Mucosa of gallbladder (tissue), 1 donor: Measurements from ENCODE around the gene IP6K2. TPM values are rescaled to one million over a fixed set of nuclear protein-coding genes. Genes with fewer than 3 reads are reported as not detected.
"Not testable (repeated sequence)": the region's sequence is repeated elsewhere in the genome, so short reads cannot be mapped to it uniquely, and the experiment has no call there.

Source experiments
- DNase-seq: peaks from one replicate; pipeline ENCODE4 v3.0.0-alpha.2; 2020; ENCODE audit warnings: low spot score
- total RNA-seq: library from RNA; stranded (reverse); gene quantifications from one replicate; pipeline ENCODE4 v1.2.1, GENCODE V29; 2021
- donor health status: DM: no; HTN: no; CAD: no.

Gene IP6K2, protein sequence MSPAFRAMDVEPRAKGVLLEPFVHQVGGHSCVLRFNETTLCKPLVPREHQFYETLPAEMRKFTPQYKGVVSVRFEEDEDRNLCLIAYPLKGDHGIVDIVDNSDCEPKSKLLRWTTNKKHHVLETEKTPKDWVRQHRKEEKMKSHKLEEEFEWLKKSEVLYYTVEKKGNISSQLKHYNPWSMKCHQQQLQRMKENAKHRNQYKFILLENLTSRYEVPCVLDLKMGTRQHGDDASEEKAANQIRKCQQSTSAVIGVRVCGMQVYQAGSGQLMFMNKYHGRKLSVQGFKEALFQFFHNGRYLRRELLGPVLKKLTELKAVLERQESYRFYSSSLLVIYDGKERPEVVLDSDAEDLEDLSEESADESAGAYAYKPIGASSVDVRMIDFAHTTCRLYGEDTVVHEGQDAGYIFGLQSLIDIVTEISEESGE
- total RNA-seq, result 98.3 TPM

DNA sequence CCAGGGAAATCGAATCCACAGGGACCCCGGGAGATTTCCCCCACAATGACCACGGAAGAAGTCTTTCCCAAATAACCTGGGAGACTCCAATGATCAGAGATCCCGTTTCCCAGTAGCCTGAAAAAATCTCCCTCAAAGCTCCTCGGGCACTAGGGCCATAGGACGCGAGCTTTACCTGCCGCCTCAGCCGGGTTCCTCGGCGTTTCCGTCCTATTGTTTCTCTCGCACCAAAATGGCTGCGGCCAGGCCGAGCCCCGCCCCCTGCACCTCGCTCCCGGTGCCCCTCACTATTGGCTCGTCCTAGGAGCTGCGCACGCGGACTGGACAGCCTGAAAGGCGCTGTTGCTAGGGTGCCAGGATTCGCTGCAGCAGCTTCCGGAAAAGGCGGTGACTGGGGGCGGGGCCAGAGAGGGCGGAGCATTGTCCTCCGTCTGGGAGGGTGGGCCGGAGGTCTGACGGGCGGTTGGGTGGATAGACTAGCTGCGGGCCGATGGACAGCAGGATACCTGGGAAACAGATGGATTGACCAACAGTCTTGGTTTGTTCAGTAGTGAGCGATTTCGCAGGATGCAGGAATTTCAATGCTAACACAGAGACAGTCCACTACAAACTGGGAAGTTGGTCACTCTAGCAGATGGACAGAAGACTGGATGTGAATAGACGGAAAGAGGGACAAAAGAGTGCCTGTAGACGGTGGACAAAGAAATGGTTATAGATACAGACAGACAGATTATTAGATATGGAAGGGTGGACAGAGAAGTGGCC is at the start of gene IP6K2:
Gene IP6K2 (minus strand): TSS at position 240 of the 765 bp plus-strand sequence. CDS start 21,930 bp downstream, outside the sequence.
- peak; percentile 99 for DNase-seq

DNA sequence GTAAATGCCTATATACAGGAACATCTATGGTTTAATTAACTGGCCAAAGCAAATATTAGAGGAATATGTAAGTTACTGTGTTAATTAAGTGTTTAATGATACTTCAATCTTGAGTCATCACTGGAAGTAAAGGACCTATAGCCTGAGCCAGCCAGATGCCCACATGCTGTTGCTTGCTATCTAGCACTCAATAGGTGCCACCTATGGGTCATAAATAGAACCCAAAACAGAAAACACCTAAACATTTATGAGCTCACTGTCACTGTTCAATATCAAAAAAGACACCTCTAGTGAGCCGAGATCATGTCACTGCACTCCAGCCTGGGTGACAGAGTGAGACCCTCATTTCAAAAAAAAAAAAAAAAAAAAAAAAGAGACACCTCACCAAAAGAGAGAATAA is 48.4 kb upstream of the IP6K2 start:
- DNase-seq, result no peak

DNA sequence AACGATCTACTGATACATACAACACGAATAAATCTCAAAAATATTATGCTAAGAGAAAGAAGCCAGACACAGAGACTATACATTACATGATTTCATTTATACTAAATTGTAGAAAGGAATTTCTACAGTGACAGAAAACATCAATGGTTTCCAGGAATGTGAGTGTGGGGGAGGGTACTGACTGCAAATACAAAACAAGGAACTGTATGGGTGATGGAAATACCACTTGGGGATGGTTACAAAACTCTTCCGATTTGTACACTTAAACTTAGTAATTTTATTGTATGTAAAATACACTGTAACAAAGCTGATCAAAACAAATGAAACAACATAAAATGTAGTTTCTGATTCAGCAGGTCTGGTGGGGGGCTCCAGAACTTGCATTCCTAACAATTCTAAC is 45.8 kb upstream of the IP6K2 start:
- no peak for DNase-seq

DNA sequence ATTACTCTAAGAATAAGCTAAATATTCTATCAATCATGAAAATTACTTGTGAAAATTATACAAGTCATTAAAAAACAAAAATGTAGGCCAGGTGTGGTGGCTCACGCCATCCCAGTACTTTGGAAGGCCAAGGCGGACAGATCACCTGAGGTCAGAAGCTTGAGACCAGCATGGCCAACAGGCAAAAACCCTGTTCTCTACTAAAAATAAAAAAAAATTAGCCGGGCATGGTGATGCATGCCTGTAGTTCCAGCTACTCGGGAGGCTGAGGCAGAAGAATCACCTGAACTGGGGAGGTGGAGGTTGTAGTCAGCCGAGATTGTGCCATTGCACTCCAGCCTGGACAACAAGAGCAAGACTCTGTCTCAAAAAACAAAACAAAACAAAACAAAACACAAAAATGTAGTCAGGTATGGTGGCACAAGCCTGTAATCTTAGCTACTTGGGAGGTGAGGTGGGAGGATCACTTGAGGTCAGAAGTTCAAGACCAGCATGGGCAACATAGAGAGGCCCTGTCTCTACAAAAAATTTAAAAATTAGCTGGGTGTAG is 43.0 kb upstream of the IP6K2 start:
- DNase-seq, result not testable (repeated sequence)

DNA sequence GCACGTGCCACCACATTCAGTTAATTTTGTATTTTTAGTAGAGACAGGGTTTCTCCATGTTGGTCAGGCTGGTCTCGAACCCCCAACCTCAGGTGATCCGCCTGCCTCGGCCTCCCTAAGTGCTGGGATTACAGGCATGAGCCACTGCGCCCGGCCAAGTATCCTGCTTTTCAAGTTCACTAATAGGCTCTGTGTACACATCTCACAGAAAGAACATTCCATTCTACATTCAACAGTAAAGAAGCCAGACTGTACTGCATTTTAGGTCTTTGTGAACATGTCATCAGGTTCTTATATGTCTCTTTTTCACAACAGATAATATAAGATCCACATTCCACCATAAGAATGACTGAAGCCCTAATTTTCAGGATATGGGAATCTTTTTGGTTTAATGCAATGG is 42.5 kb upstream of the IP6K2 start:
- not testable (repeated sequence) for DNase-seq

DNA sequence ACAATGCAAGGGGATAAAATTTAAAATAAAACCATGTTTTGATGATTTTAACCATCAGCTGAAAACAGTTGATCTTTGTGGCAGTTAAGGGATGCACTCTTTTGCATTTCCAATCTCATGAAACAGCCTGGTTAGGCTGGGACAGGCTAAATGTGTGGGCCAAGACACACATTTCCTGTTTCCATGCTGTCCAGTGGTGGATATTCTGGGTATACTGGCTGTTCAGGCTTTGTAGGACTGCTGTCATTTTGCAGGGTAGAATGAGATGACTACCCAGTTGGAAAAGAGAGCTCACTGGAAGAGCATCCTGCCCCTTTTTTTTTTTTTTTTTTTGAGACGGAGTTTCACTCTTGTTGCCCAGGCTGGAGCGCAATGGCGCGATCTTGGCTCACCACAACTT is 42.0 kb upstream of the IP6K2 start:
- DNase-seq, result no peak

DNA sequence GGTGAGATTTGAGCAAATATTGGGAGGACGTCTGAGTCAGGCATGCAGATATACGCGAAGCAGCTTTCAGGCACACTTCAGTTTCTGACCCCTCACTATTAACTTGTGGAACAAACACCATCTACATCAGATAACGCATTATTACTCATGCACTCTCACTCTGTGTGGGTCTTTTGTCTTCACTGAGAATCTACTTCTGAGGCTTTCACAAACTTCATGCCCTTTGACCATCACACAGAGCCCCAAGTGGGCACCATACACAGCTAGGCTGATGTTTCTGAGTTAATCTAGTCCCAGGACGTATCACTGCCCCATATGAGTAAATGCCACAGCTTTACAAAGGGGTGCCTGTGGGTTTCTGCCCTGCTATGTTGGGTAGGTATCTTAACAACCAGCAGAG is 39.6 kb upstream of the IP6K2 start:
- DNase-seq, result no peak

DNA sequence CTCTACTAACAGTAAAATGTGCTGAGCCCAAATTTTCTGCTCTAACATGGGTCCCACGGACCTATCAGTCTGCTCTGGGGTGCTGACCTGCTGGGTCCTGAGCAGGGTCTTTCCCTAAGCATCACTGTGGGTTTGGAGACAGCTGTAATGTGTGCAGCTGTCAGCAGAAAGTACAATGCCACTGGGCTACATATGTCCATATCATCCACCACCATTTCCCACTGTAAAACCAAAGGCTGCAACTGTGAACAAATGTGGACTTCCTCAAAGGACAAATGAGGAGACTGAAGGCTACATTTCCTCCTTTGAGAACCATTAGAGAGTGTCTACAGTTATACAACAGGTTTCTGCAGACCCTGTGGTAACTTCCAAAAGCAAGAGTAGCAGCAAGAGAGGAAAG is 33.8 kb upstream of the IP6K2 start:
- no peak for DNase-seq

DNA sequence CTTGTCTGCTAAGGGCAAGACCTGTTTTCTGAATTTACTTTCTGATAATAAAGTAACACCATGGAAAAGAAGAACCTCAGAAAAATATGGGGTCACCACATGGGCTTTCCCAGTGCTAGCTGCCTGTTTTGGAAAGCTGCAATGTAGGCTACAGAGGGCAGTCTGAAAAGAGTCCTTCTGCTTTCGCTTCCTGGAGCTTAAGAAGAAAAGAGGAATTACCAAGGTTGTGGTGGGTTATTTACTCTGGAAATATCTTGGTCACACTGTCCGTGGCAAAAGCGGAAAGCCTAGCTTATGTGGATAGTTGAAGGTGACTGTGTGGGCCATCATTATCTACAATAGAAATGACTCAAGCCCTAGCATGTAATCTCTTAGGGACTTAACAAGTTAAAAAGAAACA is 31.7 kb upstream of the IP6K2 start:
- no peak for DNase-seq

DNA sequence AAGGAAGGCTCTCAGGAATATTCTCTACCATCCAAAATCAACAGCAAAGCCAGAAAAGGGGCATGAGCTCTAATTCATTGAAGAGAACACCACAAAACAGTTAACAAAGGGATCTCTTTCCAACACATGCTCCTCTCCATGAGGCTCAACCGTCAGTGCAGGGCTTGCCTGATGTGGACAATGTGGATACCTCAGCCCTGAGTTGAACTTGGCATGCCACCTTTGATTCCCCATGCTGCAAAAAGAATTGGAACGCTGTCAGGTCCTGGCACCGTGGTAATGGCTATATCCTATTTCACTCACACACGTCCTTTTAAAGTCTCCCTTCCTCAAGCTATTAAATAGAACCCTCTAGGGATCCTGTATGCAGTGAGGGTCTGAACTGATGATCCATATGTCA is 30.7 kb upstream of the IP6K2 start:
- DNase-seq, result no peak

DNA sequence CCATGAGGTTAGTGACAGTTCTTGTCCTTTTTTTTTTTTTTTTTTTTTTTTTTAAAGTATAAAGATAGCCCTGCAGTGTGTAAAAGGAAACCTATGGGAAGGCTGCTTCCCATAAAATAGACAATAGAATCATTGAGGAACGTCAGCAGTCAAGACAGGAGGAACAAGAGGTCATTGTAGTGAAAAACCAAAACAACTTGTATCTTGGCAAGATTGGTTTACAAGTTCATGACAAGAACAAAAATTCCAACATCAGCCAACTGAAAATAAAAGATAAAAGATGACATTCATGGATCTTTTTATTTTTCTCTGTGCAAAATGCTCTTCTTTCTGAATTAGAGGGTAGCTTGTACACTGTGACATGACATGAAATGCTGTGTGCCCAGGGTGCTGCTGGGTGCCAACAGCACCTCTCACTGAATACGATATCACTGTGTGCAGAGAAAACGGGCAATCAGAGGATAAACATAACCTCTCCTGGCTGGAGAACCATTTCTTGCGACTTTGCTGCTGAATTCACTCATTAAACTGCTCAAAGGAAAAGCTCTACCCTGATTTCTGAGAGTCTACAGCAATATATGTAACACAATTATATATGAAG is 30.1 kb upstream of the IP6K2 start:
- no peak for DNase-seq

DNA sequence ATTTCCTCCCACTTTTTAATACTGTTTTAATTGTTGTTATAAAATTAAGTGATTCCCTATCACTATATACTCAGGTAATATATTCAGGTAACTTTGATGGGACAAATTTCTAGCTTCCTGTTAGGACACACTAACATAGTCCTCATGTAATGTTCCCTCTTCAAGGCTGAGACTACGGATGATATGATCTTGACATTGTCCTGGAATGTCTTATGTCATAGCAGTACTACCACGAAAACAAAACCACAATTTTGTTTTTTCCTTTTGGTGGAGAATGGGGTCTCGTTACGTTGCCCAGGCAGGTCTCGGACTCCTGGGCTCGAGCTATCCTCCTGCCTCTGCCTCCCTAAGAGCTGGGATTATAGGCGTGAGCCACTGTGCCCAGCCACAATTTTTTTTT is 26.8 kb upstream of the IP6K2 start:
- no peak for DNase-seq

DNA sequence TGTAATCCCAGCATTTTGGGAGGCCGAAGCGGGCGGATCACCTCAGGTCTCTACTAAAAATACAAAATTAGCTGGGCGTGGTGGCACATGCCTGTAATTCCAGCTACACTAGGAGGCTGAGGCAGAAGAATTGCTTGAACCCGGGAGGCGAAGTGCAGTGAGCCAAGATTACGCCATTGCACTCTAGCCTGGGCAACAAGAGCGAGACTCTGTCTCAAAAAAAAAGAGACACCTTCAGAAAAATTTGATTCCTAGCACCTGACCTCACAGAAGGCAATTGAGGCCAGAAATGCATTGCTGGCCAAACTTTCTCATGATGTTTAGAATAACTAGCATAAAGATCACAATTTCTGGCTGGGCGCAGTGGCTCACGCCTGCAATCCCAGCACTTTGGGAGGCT is 24.2 kb upstream of the IP6K2 start:
- not testable (repeated sequence) for DNase-seq

DNA sequence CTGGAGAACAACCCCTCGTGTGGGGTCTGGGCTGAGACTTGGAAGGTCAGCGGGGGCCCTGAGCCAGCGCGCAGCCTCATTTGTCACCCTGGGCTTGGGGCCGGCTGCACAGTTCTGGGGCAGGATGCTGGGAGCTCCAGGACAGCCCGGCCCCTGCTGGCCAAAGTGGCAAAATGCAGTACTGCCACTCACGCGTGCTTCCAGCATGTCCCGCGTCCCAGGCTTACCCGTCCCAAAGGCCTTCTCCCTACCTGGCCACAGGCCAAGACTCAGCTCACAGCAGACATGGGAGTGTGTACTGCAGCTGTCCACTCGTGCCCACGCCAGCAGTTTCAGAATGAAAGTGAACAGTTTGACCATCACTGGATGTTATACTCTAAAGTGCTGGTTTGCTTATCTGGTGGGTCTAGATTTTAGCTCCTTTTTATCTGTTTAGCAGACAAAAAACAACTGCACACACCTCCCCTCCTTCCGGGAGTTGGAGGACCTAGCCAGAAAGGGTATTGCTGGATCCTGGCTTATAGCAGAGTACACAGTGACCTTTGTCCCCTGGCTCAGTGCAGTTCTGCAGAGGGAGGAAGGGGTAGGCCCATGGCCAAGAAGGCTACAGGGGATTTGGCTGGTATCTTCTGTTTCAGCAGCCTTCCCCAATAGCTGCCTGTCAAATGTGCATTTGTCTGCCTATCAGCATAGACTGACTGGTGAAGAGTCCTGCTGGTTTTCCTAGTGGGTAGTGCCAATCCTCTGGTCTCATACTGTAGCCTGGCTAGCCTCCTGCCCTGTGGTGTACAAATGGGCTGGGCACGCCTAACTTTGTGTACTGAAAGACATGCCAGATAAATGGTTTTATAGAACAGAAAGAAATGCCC is 23.2 kb upstream of the IP6K2 start:
- peak; percentile 87 for DNase-seq

DNA sequence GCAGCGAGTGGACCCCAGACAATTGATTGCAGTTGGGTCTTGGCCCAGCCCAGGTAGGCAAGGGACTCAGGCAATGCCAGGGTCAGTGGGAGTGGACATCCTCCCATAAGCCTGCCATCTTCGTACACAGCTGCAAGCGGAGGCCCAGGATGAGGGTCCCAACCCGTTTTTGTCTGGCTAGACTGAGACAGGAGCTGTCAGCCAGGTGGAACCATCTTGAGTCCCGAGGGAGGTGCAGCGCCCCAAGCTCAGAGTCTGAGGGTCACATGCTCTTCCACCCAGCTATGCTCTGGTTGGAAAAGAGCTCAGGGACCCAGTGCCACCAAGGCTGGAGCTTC is 22.6 kb upstream of the IP6K2 start:
- no peak for DNase-seq

DNA sequence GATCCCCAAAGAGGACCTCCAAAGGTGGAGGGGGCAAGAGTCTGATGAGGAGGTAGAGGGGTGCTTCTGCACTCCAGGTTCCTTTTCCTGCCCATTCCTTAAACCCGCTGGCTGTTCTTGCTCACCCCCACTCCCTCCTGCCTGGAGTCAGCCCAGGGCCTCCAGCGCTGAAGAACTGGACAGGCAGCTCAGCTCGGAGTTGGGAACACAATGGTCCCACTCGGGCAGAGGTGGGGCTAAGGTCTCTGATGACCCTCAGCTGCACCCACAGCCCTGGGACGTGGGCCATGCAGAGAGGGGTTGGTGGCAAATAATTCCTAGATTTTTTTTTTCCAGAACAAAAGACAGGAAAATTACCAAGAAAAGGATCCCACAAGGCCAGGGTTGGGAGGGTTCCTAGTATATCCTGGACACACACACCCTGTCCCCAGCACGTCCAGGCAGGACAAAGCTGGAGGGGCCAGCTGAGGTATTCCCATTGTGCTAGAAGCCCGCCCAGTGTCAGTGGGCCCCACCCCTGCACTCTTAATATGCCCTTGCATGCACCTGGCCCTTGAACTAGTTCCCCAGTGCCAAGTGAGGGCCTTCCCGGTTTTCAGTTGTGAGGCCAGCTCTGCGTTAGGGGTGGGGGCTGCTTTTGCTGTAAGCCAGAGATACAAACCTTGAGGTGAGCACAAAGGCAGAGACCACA is 22.1 kb upstream of the IP6K2 start:
- DNase-seq, result no peak

DNA sequence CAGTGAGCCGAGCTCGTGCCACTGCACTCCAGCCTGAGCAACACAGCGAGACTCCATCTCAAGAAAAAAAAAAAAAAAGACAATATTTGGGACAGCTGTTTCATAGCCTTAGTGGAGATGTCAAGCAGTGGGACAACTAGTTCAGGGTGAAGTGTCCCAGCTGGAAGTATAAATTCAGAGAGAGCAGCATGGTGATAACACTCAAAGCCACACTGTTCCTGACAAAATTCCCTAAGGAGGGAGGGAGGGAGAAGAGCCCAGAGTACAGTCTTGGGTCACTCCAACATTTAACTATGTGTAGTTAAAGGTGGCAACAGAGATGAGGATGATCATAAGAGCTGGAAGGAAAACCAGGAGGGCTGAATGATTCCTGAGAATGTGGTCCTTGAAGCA is 21.1 kb upstream of the IP6K2 start:
- peak; percentile 15 for DNase-seq

DNA sequence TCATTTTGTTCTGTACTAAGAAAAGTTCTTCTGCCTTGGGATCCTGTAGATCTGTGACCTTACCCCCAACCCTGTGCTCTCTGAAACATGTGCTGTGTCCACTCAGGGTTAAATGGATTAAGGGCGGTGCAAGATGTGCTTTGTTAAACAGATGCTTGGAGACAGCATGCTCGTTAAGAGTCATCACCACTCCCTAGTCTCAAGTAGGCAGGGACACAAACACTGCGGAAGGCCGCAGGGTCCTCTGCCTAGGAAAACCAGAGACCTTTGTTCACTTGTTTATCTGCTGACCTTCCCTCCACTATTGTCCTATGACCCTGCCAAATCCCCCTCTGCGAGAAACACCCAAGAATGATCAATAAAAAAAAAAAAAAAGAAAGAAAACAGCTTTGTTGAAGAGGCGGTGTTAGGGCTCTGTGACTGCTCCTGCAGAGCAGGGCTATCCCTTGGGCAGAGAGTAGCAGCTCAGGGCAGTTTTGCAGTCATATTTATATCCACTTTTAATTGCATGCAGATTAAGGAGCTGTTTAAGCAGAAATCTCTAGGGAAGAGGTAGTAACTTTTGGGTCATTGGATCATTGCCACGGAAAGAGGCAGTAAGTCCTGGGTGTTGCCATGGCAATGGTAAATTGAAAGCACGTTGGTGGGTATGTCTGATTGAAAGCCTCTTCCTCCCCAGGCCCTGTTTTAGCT is 18.2 kb upstream of the IP6K2 start:
- not testable (repeated sequence) for DNase-seq

DNA sequence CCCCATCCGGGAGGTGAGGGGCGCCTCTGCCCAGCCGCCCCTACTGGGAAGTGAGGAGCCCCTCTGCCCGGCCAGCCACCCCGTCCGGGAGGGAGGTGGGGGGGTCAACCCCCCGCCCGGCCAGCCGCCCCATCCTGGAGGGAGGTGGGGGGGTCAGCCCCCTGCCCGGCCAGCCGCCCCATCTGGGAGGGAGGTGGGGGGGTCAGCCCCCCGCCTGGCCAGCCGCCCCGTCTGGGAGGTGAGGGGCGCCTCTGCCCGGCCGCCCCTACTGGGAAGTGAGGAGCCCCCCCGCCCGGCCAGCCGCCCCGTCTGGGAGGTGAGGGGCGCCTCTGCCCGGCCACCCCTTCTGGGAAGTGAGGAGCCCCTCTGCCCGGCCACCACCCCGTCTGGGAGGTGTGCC is 17.5 kb upstream of the IP6K2 start:
- not testable (repeated sequence) for DNase-seq
